ENCODE data around the gene PROM1. TPM values are rescaled to one million over a fixed set of nuclear protein-coding genes. Genes with fewer than 3 reads are reported as not detected.

The PROM1 gene
- total RNA-seq: 26.5 TPM

GRCh38 chr4:16083241-16084191 is at the start of gene PROM1:
TSS of gene PROM1 (minus strand) at chr4:16084023. CDS start at chr4:16075906, 8,117 bp downstream.

GRCh38 chr4:15963001-15963451 is 120.8 kb downstream of the PROM1 start, which contains the start of gene FGFBP2:
TSS of gene FGFBP2 (minus strand) at chr4:15963175. CDS start at chr4:15963129, 46 bp downstream.

GRCh38 chr4:15938640-15939039 is 145.2 kb downstream of the PROM1 start, which contains the start of gene FGFBP1:
TSS of gene FGFBP1 (minus strand) at chr4:15938740. CDS start at chr4:15936632, 2,108 bp downstream.

Other genes starting within 250 kb of the PROM1 start
- gene FGFBP1, start 145.3 kb downstream of the PROM1 start, total RNA-seq: not detected
- not detected for gene FGFBP2, start 120.8 kb downstream of the PROM1 start, total RNA-seq
- 46.1 TPM for gene TAPT1, start 142.4 kb upstream of the PROM1 start, total RNA-seq